ENCODE measurements around the gene IL6R. TPM values are rescaled to one million over a fixed set of nuclear protein-coding genes. Genes with fewer than 3 reads are reported as not detected.
A peak's percentile ranks its signal among the peaks of the same experiment; 100 is the strongest.
"Not testable (repeated sequence)": the region's sequence is repeated elsewhere in the genome, so short reads cannot be mapped to it uniquely, and the experiment has no call there.

The IL6R gene
- total RNA-seq (10 to 100 TPM; 45.0 to 65.3 TPM), polyA plus RNA-seq (ENCODE audit: insufficient read length in 6 of 6) (1 to 10 TPM; 4.5 to 8.2 (median 5.4) TPM)
- long read RNA-seq, donor 1, full-length matches to known transcripts = 2 of 2 reads
- long read RNA-seq, donor 1, partial matches to known transcripts = 0 of 2 reads
- long read RNA-seq, donor 1, other reads (novel, unspliced or antisense) = 0 of 2 reads
- long read RNA-seq, donor 2, full-length matches to known transcripts = 2 of 14 reads
- long read RNA-seq, donor 2, partial matches to known transcripts = 12 of 14 reads
- long read RNA-seq, donor 2, other reads (novel, unspliced or antisense) = 0 of 14 reads
- long read RNA-seq, donor 3 = 0 reads
- long read RNA-seq, donor 4, partial matches to known transcripts = 0 of 3 reads
- long read RNA-seq, donor 4, other reads (novel, unspliced or antisense) = 3 of 3 reads
- long read RNA-seq, donor 5, full-length matches to known transcripts = 2 of 2 reads
- long read RNA-seq, donor 5, partial matches to known transcripts = 0 of 2 reads
- long read RNA-seq, donor 5, other reads (novel, unspliced or antisense) = 0 of 2 reads
- long read RNA-seq, donor 6 = 0 reads
- long read RNA-seq, donor 7, partial matches to known transcripts = 15 of 15 reads
- long read RNA-seq, donor 7, other reads (novel, unspliced or antisense) = 0 of 15 reads
- long read RNA-seq, donor 8, full-length matches to known transcripts = 1 of 1 reads
- long read RNA-seq, donor 8, partial matches to known transcripts = 0 of 1 reads
- long read RNA-seq, donor 8, other reads (novel, unspliced or antisense) = 0 of 1 reads
- long read RNA-seq, donor 9 = 0 reads
- long read RNA-seq, donor 10, full-length matches to known transcripts = 8 of 13 reads
- long read RNA-seq, donor 10, partial matches to known transcripts = 2 of 13 reads
- long read RNA-seq, donor 10, other reads (novel, unspliced or antisense) = 3 of 13 reads
- long read RNA-seq, donor 11, full-length matches to known transcripts = 1 of 1 reads
- long read RNA-seq, donor 11, partial matches to known transcripts = 0 of 1 reads
- long read RNA-seq, donor 11, other reads (novel, unspliced or antisense) = 0 of 1 reads
- long read RNA-seq, donor 12, partial matches to known transcripts = 0 of 1 reads
- long read RNA-seq, donor 12, other reads (novel, unspliced or antisense) = 0 of 1 reads

DNA sequence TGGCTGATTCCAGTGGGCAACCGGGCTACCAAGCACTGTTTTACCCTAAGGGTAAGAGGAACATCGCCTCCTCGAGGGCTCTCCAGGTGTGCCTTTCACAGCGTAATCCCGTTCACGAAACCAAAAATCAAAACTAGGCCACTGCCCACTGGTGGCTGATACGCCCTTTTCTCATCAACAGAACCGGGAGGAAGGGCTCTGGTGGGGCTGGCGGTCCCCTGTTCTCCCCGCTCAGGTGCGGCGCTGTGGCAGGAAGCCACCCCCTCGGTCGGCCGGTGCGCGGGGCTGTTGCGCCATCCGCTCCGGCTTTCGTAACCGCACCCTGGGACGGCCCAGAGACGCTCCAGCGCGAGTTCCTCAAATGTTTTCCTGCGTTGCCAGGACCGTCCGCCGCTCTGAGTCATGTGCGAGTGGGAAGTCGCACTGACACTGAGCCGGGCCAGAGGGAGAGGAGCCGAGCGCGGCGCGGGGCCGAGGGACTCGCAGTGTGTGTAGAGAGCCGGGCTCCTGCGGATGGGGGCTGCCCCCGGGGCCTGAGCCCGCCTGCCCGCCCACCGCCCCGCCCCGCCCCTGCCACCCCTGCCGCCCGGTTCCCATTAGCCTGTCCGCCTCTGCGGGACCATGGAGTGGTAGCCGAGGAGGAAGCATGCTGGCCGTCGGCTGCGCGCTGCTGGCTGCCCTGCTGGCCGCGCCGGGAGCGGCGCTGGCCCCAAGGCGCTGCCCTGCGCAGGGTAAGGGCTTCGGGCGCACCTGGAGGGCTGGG is at the start of gene IL6R:
TSS of gene IL6R (plus strand) at position 360 of the 763 bp plus-strand sequence. CDS start at position 647, 287 bp downstream.
- ATAC-seq (peak; percentile 75), DNase-seq (peak; percentile 74 to 99 (median 94))
- Histone ChIP-seq H3K27ac (peak within 1 kb of the TSS; percentile 90 to 99), H3K36me3 (no peaks in the 10 kb centered on the region), H3K27me3 (no peaks in the 10 kb centered on the region), H3K9me3 (no peaks in the 10 kb centered on the region), H3K4me1 (peaks cover 20 to 87% of the 10 kb centered on the region in 2 donors), H3K4me3 (peak within 1 kb of the TSS; percentile 67 to 71)
- intact Hi-C loops (cut with DNase I) = no loop called here
- TF ChIP-seq, protein P1, sequence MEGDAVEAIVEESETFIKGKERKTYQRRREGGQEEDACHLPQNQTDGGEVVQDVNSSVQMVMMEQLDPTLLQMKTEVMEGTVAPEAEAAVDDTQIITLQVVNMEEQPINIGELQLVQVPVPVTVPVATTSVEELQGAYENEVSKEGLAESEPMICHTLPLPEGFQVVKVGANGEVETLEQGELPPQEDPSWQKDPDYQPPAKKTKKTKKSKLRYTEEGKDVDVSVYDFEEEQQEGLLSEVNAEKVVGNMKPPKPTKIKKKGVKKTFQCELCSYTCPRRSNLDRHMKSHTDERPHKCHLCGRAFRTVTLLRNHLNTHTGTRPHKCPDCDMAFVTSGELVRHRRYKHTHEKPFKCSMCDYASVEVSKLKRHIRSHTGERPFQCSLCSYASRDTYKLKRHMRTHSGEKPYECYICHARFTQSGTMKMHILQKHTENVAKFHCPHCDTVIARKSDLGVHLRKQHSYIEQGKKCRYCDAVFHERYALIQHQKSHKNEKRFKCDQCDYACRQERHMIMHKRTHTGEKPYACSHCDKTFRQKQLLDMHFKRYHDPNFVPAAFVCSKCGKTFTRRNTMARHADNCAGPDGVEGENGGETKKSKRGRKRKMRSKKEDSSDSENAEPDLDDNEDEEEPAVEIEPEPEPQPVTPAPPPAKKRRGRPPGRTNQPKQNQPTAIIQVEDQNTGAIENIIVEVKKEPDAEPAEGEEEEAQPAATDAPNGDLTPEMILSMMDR (IDR thresholded peaks at IDR 0.05) = peak; percentile 24 to 36

DNA sequence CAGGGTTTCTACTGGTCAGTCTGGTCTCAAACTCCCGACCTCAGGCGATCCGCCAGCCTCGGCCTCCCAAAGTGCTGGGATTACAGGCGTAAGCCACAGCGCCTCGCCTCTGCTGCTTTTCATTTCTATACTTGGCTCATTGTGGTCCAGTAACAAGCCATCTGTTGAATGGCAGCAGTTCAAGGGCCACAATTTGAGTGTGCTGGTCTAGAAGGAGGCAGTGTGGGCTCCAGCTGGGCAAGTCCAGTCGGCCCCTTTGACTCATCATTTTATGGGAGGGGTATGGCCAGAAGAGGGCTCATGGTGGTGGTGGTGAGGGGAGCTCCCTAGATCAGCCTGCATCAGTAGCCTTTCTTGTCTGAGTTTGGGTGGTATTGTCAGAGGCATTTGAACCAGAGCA is 46.6 kb upstream of the IL6R start:
- TF ChIP-seq, protein P1 (IDR thresholded peaks at IDR 0.05) = no peak
- no peak overlapping the region for H3K4me3 ChIP-seq
- H3K9me3 ChIP-seq = no peaks in the 10 kb centered on the region
- H3K4me1 ChIP-seq = peaks cover 0 to 4% of the 10 kb centered on the region in 2 donors
- no peaks in the 10 kb centered on the region for H3K36me3 ChIP-seq
- no peak overlapping the region for H3K27ac ChIP-seq
- DNase-seq = no peak
- ATAC-seq = no peak
- H3K27me3 ChIP-seq = no peaks in the 10 kb centered on the region
- intact Hi-C loops (cut with DNase I) = no loop called here

GRCh38 chr1:154360288-154360687 is 44.9 kb upstream of the IL6R start:
- Histone ChIP-seq H3K27me3 (no peaks in the 10 kb centered on the region), H3K4me1 (no peaks in the 10 kb centered on the region), H3K36me3 (no peaks in the 10 kb centered on the region), H3K9me3 (no peaks in the 10 kb centered on the region), H3K4me3 (no peak overlapping the region), H3K27ac (no peak overlapping the region)
- no peak for ATAC-seq
- intact Hi-C loops (cut with DNase I) = no loop called here
- TF ChIP-seq, protein P1 (IDR thresholded peaks at IDR 0.05) = no peak
- DNase-seq = no peak

DNA sequence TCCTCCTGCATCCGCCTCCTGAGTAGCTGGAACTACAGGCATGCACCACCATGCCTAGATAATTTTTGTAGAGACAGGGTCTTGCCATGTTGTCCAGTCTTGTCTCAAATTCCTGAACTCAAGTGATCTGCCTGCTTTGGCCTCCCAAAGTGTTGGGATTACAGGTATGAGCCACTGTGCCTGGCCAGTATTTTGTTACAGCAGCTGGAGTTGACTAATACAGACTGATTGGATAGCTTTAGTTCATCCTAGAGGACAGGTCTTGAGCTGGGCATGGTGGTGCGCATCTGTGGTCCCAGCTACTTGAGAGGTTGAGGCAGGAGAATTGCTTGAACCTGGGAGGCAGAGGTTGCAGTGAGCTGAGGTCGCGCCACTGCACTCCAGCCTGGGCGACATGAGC is 44.3 kb upstream of the IL6R start:
- H3K36me3 ChIP-seq; H3K4me3 ChIP-seq; H3K27ac ChIP-seq; H3K4me1 ChIP-seq; H3K27me3 ChIP-seq; DNase-seq; H3K9me3 ChIP-seq; ATAC-seq; intact Hi-C loops (cut with DNase I): not testable (repeated sequence)

- no peaks in the 10 kb centered on the region for H3K4me1 ChIP-seq
- ATAC-seq (no peak), DNase-seq (no peak)
- no peaks in the 10 kb centered on the region for H3K27me3 ChIP-seq
- intact Hi-C loops (cut with DNase I) = no loop called here
- no peaks in the 10 kb centered on the region for H3K36me3 ChIP-seq
- TF ChIP-seq, protein P1 (IDR thresholded peaks at IDR 0.05) = no peak
- H3K4me3 ChIP-seq = no peak overlapping the region
- no peak overlapping the region for H3K27ac ChIP-seq
- no peaks in the 10 kb centered on the region for H3K9me3 ChIP-seq
Observed at GRCh38 chr1:154361357-154361756, 43.8 kb upstream of the IL6R start.

Data from left lung (tissue), 14 donors.